SK-MEL-5 (cell line): ENCODE data around the gene STAC3. TPM values are rescaled to one million over a fixed set of nuclear protein-coding genes. Genes with fewer than 3 reads are reported as not detected.

Source experiments
- DNase-seq: peaks from one replicate; pipeline ENCODE4 v3.0.0-alpha.2; 2016; ENCODE audit warnings: low read depth, low spot score
- in situ Hi-C: cut with HindIII; loops from 2 replicates; pipeline ENCODE4 v1.10.0; 2016; ENCODE audit warnings: low sequenced_read_pairs, high pct_unique_total_duplicates, low pct_unique_long_range_greater_than_20kb
- total RNA-seq: library from RNA; depleted of rRNA; stranded (reverse); fragments of >200 nt; shearing (Covaris generic); gene quantifications from 2 replicates; pipeline ENCODE4 v1.2.3, GENCODE V29; 2014

Gene STAC3
- total RNA-seq, 1 experiment from 2014 or later, result not detected

- in situ Hi-C loops, result no loop called here
Measured at GRCh38 chr12:57229634-57230380, 21.2 kb downstream of the STAC3 start, which contains the start of gene SHMT2. SHMT2 (plus strand) TSS chr12:57229711; CDS start chr12:57229779, 68 bp downstream.

GRCh38 chr12:57229046-57229633, 21.8 kb downstream of the STAC3 start:
- DNase-seq, result peak; percentile 29
- in situ Hi-C loops, result no loop called here

More at GRCh38 chr12:57229634-57230380, 21.2 kb downstream of the STAC3 start, which contains the start of gene SHMT2:
- peak; percentile 98 for DNase-seq

- DNase-seq, result no peak
- in situ Hi-C loops, result no loop called here
Measured at GRCh38 chr12:57227315-57228115, 23.5 kb downstream of the STAC3 start.

GRCh38 chr12:57226588-57227314, 24.2 kb downstream of the STAC3 start:
- DNase-seq, result no peak
- in situ Hi-C loops, result no loop called here

GRCh38 chr12:57225680-57226210, 25.2 kb downstream of the STAC3 start:
- no peak for DNase-seq
- in situ Hi-C loops, result no loop called here

GRCh38 chr12:57224973-57225679, 25.9 kb downstream of the STAC3 start:
- in situ Hi-C loops, result no loop called here
- DNase-seq, result no peak

GRCh38 chr12:57224278-57224972, 26.6 kb downstream of the STAC3 start:
- in situ Hi-C loops, result no loop called here

GRCh38 chr12:57223191-57224165, 27.5 kb downstream of the STAC3 start:
- in situ Hi-C loops, result no loop called here
- no peak for DNase-seq

More at GRCh38 chr12:57224278-57224972, 26.6 kb downstream of the STAC3 start:
- no peak for DNase-seq

- no peak for DNase-seq
- in situ Hi-C loops, result no loop called here
Measured at GRCh38 chr12:57222286-57223190, 28.4 kb downstream of the STAC3 start.

GRCh38 chr12:57221169-57221917, 29.6 kb downstream of the STAC3 start:
- in situ Hi-C loops, result no loop called here
- DNase-seq, result no peak

- in situ Hi-C loops, result no loop called here
Measured at GRCh38 chr12:57220770-57221168, 30.2 kb downstream of the STAC3 start.

GRCh38 chr12:57219993-57220754, 30.8 kb downstream of the STAC3 start:
- no peak for DNase-seq
- in situ Hi-C loops, result no loop called here

More at GRCh38 chr12:57220770-57221168, 30.2 kb downstream of the STAC3 start:
- DNase-seq, result no peak
